SKM-1 treated with dmso at 0.1 percent for 144 hours (cell line): ENCODE measurements around the gene SOSTDC1.
"Not testable (repeated sequence)": the region's sequence is repeated elsewhere in the genome, so short reads cannot be mapped to it uniquely, and the experiment has no call there.

Source experiments
- DNase-seq: peaks from one replicate; lab custom pipeline; 2025; ENCODE audit not compliant: unreplicated experiment; lab: John Stamatoyannopoulos, UW

SOSTDC1 gene

GRCh38 chr7:16465469-16466361 lies at the start of gene SOSTDC1:
Gene SOSTDC1 (minus strand): TSS chr7:16465738. CDS start chr7:16465668, 70 bp downstream.
- DNase-seq: no peak

- no peak for DNase-seq
These were observed 49.2 kb upstream of the SOSTDC1 start for GRCh38 chr7:16514729-16515128.

GRCh38 chr7:16514271-16514670 lies 48.7 kb upstream of the SOSTDC1 start:
- DNase-seq: no peak

DNA sequence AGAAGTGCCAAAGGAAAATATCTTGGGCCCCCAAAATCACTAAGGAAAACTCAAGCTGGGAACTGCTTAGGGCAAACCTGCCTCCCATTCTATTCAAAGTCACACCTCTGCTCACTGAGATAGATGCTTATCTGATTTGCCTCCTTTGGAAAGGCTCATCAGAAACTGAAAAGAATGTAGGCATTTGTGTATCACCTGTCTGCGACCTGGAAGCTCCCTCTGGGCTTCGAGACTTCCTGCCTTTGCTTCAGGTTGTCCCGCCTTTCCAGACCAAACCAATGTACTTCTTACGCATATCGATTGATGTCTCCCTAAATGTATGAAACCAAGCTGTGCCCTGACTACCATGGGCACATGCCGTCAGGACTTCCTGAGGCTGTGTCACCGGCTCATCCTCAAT lies 46.6 kb upstream of the SOSTDC1 start:
- DNase-seq: no peak

DNA sequence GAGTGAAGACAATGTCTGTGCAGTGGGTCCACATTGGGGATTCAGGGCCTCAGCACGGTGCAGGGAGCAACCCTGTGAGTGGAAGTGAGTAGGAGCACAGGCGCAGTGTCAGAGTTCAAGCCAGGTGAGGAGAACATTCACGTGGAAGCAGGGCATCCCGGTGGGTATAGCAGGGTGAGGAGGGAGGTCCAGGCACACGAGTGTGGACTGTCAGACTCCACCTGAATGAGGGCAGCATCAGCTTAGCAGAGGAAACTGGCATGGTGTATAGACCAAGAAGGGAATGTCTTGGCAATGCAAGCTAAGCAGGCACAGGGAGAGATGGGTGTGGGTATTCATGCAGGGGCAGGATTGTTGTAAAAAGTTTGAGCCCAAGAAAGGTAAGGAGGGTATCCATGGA lies 45.8 kb upstream of the SOSTDC1 start:
- DNase-seq: no peak

GRCh38 chr7:16509829-16510228 lies 44.3 kb upstream of the SOSTDC1 start:
- DNase-seq: no peak

DNA sequence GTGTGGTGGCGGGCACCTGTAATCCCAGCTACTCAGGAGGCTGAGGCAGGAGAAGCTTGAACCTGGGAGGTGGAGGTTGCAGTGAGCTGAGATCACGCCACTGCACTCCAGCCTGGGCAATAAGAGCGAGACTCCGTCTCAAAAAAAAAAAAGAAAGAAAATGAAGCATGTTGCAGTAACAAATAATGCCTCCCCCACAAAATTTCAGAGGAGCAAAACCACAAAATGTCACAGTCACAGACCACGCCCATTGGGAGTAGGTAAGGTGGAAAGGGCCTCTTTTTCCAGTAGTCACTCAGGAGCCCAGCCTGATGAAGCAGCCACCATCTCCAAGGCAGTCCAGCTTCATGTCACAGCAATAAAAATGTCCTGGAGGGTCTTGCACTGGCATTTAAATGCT lies 40.9 kb upstream of the SOSTDC1 start:
- not testable (repeated sequence) for DNase-seq

GRCh38 chr7:16504019-16504418 lies 38.5 kb upstream of the SOSTDC1 start:
- no peak for DNase-seq

DNA sequence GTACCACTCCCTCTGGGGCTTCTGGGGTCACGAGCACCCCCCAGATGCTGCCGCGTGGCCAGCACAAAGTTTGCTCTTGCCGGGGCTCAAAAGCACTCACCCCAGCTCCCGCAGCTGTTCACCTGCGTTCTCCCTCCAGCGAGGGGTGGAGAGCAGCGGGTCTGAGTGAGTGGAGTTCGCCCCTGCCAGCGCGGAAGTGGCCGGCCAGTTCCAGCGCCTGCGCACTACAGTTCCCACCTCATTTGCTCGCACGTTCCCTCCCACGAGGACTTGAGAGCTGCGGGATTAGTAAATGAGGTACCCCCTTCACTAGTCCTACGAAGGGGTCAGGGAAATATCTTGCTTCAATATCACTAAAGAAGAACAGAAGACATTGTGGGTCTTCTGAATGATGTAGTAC lies 36.8 kb upstream of the SOSTDC1 start:
- DNase-seq: no peak

DNA sequence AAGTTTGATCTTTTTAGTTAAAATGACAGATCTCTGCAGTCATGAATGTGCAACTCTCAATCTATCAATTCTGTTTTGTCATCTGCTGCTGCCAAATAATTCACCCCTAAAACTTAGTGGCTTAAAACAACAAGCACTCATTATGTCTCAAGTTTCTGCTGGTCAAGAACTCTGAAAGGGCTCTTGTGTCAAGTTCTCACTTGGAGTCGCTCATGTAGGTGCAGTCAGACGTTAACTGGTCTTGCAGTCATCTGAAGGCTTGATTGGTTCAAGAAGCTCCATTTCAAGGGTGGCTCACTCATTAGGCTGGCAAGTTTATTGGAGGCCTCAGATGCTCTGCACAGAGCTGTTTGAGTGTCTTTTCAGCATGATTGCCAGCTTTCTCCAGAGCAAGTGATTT lies 32.6 kb upstream of the SOSTDC1 start:
- DNase-seq: no peak

- DNase-seq: no peak
These were observed 29.6 kb upstream of the SOSTDC1 start for GRCh38 chr7:16494955-16495719.

DNA sequence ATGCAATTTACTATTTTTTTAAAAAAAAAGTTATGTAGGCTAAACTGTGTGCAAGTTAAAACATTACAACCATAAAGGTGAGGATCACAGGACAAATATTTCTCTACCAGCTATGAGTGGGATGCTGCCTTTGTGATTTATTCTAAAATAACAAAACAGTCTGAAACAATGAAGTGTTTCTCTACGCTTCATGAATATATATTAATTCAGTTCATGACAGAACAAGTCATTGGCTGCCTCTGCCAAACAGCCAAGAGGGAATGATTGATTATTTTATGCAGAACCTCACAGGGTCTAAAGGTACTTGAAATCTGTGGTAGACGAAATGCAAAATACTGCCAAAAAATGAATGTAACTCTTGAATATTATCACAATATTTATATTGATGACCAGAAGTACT lies 29.0 kb upstream of the SOSTDC1 start:
- DNase-seq: no peak

DNA sequence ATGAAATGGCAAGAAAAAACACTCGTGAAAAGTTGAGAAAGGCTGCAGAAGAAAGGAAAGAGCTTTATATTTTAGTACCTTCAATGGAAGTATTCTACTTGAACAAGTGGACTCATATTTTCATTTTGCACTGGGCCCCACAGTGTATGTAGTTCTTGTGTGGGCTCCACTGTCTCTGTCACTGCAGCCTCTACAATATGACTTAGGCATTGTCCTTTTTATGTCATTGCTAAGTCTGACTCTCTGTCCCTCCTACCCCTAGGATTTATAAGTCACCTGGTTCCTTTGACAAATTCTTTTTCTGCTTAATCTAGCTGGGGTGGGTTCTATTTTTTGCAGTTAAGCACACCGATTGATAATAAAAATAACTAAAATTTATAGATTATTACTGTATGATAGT lies 27.7 kb upstream of the SOSTDC1 start:
- DNase-seq: no peak

DNA sequence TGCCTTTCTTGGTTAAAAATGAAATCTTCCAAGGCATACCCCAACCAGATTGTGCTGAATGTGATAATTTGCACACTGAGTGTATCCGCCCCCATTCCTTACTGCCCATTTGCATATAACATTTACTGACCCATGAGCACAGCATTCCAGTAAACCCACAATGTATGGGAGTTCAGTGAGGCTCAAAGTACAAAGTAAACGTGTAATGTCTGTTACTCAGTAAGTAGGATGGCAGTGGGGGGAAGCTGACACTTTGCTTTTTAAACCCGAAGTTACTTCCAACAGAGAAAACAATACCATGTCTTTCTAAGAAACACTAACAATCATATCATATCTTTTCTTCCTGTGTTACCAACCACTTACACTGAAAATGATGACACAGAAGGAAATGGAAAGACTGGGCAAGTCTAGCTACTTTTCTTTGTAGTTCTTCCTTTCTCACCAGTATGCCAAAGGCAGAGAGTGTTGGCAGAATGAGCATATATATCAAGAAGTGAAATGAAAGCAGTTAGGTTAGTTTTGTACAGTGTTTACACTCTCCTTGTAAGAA lies 27.1 kb upstream of the SOSTDC1 start:
- no peak for DNase-seq

DNA sequence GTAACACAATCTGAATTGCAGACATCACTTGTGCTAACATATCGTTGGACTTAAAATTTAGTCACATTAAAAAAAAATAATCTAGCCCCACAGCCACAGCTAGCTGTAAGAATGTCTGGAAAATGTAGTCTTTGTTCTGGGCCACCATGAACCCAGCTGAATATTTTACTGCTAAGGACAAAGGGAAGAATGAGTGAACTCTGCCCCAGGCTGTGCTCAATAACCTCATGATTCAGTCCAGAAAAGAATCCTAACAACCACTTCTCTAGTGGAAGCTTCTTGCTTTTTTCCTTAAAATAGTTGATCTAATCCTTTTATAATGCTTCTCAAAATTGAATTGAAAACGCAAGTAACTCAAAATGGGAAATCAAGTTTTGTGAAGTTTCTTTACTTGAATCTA lies 25.6 kb upstream of the SOSTDC1 start:
- no peak for DNase-seq

- DNase-seq: no peak
These were observed 19.1 kb upstream of the SOSTDC1 start for GRCh38 chr7:16484453-16485158.

DNA sequence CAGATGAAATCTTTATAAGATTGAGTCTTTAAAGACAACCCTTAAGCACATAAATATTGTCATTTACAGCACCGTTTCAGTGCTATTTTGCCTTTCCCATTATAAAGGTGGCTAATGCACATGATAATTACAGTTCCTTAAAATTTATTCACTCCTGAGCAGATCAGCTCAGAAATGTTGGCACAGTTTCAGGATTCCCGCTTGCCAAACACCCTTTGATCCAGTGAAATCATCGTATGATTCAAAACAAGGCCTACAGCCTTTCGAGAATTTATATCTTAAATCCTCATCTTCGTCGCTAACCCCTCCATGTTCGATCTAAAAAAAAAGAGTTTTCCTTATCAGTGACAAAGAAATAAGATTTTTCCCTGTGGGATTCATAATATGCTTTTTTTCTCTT lies 14.1 kb upstream of the SOSTDC1 start:
- no peak for DNase-seq

DNA sequence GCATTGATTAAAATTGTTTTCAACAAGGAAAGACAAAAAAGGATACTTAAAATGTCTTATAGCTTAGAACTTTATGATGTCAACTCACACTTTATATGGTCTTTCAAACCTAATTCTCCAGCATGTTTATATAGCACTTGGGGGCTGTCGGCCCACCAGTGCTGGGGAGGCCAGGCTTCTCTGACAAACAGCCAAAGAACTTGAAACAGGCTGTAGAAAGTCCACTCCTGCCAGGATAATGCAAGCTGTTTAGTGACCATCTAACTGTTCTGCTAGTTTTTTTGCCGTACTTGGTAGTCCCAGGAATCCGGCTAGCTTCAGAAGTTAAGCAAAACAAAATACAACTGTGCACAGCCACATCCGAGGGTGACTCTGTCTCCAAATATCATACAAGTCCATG lies 13.6 kb upstream of the SOSTDC1 start:
- DNase-seq: no peak

DNA sequence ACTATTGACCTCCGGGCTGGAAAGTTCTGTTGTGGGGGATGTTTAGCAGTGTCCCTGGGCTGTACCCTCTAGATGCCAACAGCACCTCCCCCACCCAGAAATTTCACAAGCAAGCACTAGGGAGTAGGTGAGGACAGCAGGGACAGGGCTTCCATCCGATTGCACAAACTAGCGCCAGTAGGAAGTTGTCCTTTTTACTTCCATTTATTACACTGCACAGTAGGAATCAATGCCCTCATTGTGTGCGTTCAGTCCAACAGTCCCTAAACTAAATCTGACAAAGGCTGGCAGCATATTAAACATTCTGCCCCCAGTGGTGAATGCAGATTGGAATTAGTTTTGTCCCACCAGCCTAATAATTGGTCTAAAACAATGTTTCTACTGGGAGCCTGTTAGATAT lies 6.4 kb upstream of the SOSTDC1 start:
- DNase-seq: no peak

GRCh38 chr7:16463949-16464715 lies 1.4 kb downstream of the SOSTDC1 start:
- no peak for DNase-seq

GRCh38 chr7:16463520-16463919 lies 2.0 kb downstream of the SOSTDC1 start:
- no peak for DNase-seq
